Measurements from ENCODE around the gene FBXO27. TPM values are rescaled to one million over a fixed set of nuclear protein-coding genes. Genes with fewer than 3 reads are reported as not detected.
"Not testable (repeated sequence)": the region's sequence is repeated elsewhere in the genome, so short reads cannot be mapped to it uniquely, and the experiment has no call there.

Gene FBXO27
- polyA plus RNA-seq, 1 donor from 2014 or later: 2.7 TPM

DNA sequence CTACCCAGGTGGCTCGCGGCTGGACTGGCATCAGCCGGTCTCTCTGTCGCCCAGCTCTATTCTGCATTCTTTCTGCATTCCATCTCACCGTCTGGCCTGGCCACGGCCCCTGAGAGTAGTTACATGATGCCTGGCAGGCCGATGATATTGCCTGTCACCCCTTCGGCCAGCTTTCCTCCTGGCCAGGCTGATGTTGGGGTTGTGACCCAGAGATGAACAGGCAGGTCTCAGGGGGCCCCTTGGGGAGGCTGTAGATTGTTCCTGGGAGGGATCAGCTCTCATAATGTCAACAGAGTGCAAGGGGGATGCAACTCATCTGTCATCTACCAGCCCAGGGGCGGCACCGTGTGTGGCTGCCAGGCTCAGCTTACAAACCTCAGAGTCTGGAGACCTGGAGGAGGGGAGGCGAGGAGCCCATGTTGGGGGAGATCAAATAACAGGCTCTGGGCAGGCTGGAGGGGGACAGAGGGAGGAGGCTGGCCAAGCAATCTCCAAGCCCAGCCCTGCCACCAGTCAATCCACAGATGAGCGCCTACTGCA is 43.2 kb downstream of the FBXO27 start:
- Histone ChIP-seq H3K4me3 (ENCODE audit: low read length) (no peak overlapping the region), H4K20me1 (ENCODE audit: insufficient read depth) (no peaks in the 10 kb centered on the region), H3F3A (ENCODE audit: insufficient read depth, low read length, poor library complexity, severe bottlenecking) (no peaks in the 10 kb centered on the region), H3K4me2 (ENCODE audit: low read length) (no peak overlapping the region), H3K9me2 (ENCODE audit: insufficient read depth, low read length) (no peaks in the 10 kb centered on the region), H3K79me2 (replicated peaks; ENCODE audit: insufficient read depth, low read length) (no peaks in the 10 kb centered on the region), H3K27me3 (ENCODE audit: insufficient read depth, low read depth, low read length) (no peaks in the 10 kb centered on the region), H2AFZ (ENCODE audit: low read depth, low read length) (no peak overlapping the region), H3K36me3 (ENCODE audit: insufficient read depth, low read length) (no peaks in the 10 kb centered on the region), H3K9me3 (ENCODE audit: low read length) (no peaks in the 10 kb centered on the region), H3K27ac (ENCODE audit: low read length) (no peak overlapping the region), H3K9ac (ENCODE audit: low read length) (no peak overlapping the region)
- TF ChIP-seq SMC3 (conservative IDR thresholded peaks at IDR 0.05; ENCODE audit: poor library complexity): no peak
- no peak for TF ChIP-seq TAF1 (IDR thresholded peaks at IDR 0.05; ENCODE audit: low read depth)
- no peak for TF ChIP-seq EZH2 (IDR thresholded peaks at IDR 0.05; ENCODE audit: borderline replicate concordance, insufficient read depth, low read length, poor library complexity, severe bottlenecking)
- no peak for TF ChIP-seq EP300 (conservative IDR thresholded peaks at IDR 0.05; ENCODE audit: poor library complexity, severe bottlenecking)
- no peak for TF ChIP-seq MXI1 (conservative IDR thresholded peaks at IDR 0.05; ENCODE audit: poor library complexity, severe bottlenecking)
- no peak for TF ChIP-seq CTCF (IDR thresholded peaks at IDR 0.05; ENCODE audit: poor library complexity, severe bottlenecking)
- TF ChIP-seq POLR2AphosphoS5 (IDR thresholded peaks at IDR 0.05): no peak
- TF ChIP-seq, protein P1, sequence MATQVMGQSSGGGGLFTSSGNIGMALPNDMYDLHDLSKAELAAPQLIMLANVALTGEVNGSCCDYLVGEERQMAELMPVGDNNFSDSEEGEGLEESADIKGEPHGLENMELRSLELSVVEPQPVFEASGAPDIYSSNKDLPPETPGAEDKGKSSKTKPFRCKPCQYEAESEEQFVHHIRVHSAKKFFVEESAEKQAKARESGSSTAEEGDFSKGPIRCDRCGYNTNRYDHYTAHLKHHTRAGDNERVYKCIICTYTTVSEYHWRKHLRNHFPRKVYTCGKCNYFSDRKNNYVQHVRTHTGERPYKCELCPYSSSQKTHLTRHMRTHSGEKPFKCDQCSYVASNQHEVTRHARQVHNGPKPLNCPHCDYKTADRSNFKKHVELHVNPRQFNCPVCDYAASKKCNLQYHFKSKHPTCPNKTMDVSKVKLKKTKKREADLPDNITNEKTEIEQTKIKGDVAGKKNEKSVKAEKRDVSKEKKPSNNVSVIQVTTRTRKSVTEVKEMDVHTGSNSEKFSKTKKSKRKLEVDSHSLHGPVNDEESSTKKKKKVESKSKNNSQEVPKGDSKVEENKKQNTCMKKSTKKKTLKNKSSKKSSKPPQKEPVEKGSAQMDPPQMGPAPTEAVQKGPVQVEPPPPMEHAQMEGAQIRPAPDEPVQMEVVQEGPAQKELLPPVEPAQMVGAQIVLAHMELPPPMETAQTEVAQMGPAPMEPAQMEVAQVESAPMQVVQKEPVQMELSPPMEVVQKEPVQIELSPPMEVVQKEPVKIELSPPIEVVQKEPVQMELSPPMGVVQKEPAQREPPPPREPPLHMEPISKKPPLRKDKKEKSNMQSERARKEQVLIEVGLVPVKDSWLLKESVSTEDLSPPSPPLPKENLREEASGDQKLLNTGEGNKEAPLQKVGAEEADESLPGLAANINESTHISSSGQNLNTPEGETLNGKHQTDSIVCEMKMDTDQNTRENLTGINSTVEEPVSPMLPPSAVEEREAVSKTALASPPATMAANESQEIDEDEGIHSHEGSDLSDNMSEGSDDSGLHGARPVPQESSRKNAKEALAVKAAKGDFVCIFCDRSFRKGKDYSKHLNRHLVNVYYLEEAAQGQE (IDR thresholded peaks at IDR 0.05; ENCODE audit: borderline replicate concordance): no peak
- TF ChIP-seq RAD21 (conservative IDR thresholded peaks at IDR 0.05): no peak

GRCh38 chr19:38988627-38989026 is 43.7 kb downstream of the FBXO27 start:
- not testable (repeated sequence) for H3K27me3 ChIP-seq (ENCODE audit: insufficient read depth, low read depth, low read length); H3K4me3 ChIP-seq (ENCODE audit: low read length); H3K27ac ChIP-seq (ENCODE audit: low read length); H3K79me2 ChIP-seq (replicated peaks; ENCODE audit: insufficient read depth, low read length); H3K9me3 ChIP-seq (ENCODE audit: low read length); H3K36me3 ChIP-seq (ENCODE audit: insufficient read depth, low read length); H4K20me1 ChIP-seq (ENCODE audit: insufficient read depth); H3K9ac ChIP-seq (ENCODE audit: low read length); H3K9me2 ChIP-seq (ENCODE audit: insufficient read depth, low read length); H2AFZ ChIP-seq (ENCODE audit: low read depth, low read length); H3K4me2 ChIP-seq (ENCODE audit: low read length); H3F3A ChIP-seq (ENCODE audit: insufficient read depth, low read length, poor library complexity, severe bottlenecking)

GRCh38 chr19:38987745-38988144 is 44.6 kb downstream of the FBXO27 start:
- H2AFZ ChIP-seq (ENCODE audit: low read depth, low read length); H3K9ac ChIP-seq (ENCODE audit: low read length); H3K27ac ChIP-seq (ENCODE audit: low read length); H3K4me3 ChIP-seq (ENCODE audit: low read length); H3K9me3 ChIP-seq (ENCODE audit: low read length); H3K79me2 ChIP-seq (replicated peaks; ENCODE audit: insufficient read depth, low read length); H3F3A ChIP-seq (ENCODE audit: insufficient read depth, low read length, poor library complexity, severe bottlenecking); H3K4me2 ChIP-seq (ENCODE audit: low read length); H4K20me1 ChIP-seq (ENCODE audit: insufficient read depth); H3K27me3 ChIP-seq (ENCODE audit: insufficient read depth, low read depth, low read length); H3K36me3 ChIP-seq (ENCODE audit: insufficient read depth, low read length); H3K9me2 ChIP-seq (ENCODE audit: insufficient read depth, low read length): not testable (repeated sequence)

Data from neural cell (in vitro differentiated cells).